Keratinocyte (primary cell): ENCODE results near the gene IDH3A. TPM values are rescaled to one million over a fixed set of nuclear protein-coding genes. Genes with fewer than 3 reads are reported as not detected.

ENCODE experiments used
- DNase-seq: peaks from one replicate; pipeline ENCODE4 v3.0.0-alpha.2; 2011; ENCODE audit warnings: low read depth, missing footprints, low spot score
- FAIRE-seq: peaks from 2 replicates; lab custom pipeline; 2011; peaks lifted over from hg19 to GRCh38; lab: Jason Lieb, UNC
- H2AFZ ChIP-seq: 2 replicates; pipeline ENCODE4 v1.6.0; 2012; ENCODE audit warnings: low read length, control low read depth, inconsistent platforms; ENCODE audit not compliant: control insufficient read depth
- H3K27ac ChIP-seq: 2 replicates; pipeline ENCODE4 v1.5.1; 2011; ENCODE audit warnings: low read length; ENCODE audit not compliant: control insufficient read depth, insufficient read depth
- H3K27me3 ChIP-seq: 3 replicates; pipeline ENCODE4 v1.6.0; 2011; ENCODE audit warnings: low read length; ENCODE audit not compliant: control insufficient read depth, insufficient read depth; ENCODE audit errors: extremely low read depth
- H3K36me3 ChIP-seq, 2 experiments: 2 replicates in 1 of 2; 3 replicates in 1 of 2; pipeline ENCODE4 v1.5.1; 2011; ENCODE audit warnings: low read length in 2 of 2, mild to moderate bottlenecking in 1 of 2; ENCODE audit not compliant: control insufficient read depth in 2 of 2, insufficient read depth in 2 of 2; ENCODE audit errors: extremely low read depth in 1 of 2
- H3K4me1 ChIP-seq: 3 replicates; pipeline ENCODE4 v1.5.1; 2011; ENCODE audit warnings: low read length; ENCODE audit not compliant: control insufficient read depth, insufficient read depth; ENCODE audit errors: extremely low read depth
- H3K4me2 ChIP-seq: 3 replicates; pipeline ENCODE4 v1.6.0; 2011; ENCODE audit warnings: low read depth, low read length; ENCODE audit not compliant: control insufficient read depth, insufficient read depth; ENCODE audit errors: extremely low read depth
- H3K4me3 ChIP-seq, 3 experiments: fragments of 200-600 bp in 1 of 3; sonication (generic) in 1 of 3; 2 replicates in 2 of 3; 3 replicates in 1 of 3; pipeline ENCODE4 v1.5.1; 2011 to 2016; ENCODE audit warnings: low read length in 3 of 3, mild to moderate bottlenecking in 3 of 3, control low read depth in 2 of 3, inconsistent platforms in 1 of 3, low read depth in 1 of 3, mixed read lengths in 1 of 3, mixed run types in 1 of 3, moderate library complexity in 1 of 3; ENCODE audit not compliant: control insufficient read depth in 2 of 3, insufficient read depth in 2 of 3; ENCODE audit errors: extremely low read depth in 1 of 3
- H3K79me2 ChIP-seq: 2 replicates; pipeline ENCODE4 v1.6.0; 2012; ENCODE audit warnings: low read length; ENCODE audit not compliant: control insufficient read depth, insufficient read depth
- H3K9ac ChIP-seq: 3 replicates; pipeline ENCODE4 v1.6.0; 2011; ENCODE audit warnings: low read length; ENCODE audit not compliant: control insufficient read depth, insufficient read depth; ENCODE audit errors: extremely low read depth
- H3K9me1 ChIP-seq: 3 replicates; pipeline ENCODE4 v1.6.0; 2011; ENCODE audit warnings: low read length; ENCODE audit not compliant: control insufficient read depth, insufficient read depth; ENCODE audit errors: extremely low read depth
- H3K9me3 ChIP-seq: 2 replicates; pipeline ENCODE4 v1.5.1; 2012; ENCODE audit warnings: low read depth, low read length; ENCODE audit not compliant: control insufficient read depth
- H4K20me1 ChIP-seq: 3 replicates; pipeline ENCODE4 v1.6.0; 2011; ENCODE audit warnings: low read length; ENCODE audit not compliant: control insufficient read depth, insufficient read depth; ENCODE audit errors: extremely low read depth
- CTCF ChIP-seq, 3 experiments: IDR thresholded peaks in 1 of 3; conservative IDR thresholded peaks in 1 of 3; optimal IDR thresholded peaks in 1 of 3; 2 replicates in 2 of 3; 3 replicates in 1 of 3; pipeline versions ENCODE3 to v1.5.1; 2011; ENCODE audit warnings: low read length in 3 of 3, mild to moderate bottlenecking in 3 of 3, moderate library complexity in 2 of 3, control low read depth in 1 of 3, inconsistent platforms in 1 of 3; ENCODE audit not compliant: insufficient read depth in 2 of 3; ENCODE audit errors: extremely low read depth in 1 of 3
- EZH2 ChIP-seq: IDR thresholded peaks from one replicate; pipeline ENCODE4 v1.6.1; 2012; ENCODE audit warnings: inconsistent platforms, mild to moderate bottlenecking, low read length, moderate library complexity
- dilution Hi-C: fragments of 300-500 bp; cut with MboI; formaldehyde crosslinking; loops from one replicate; pipeline ENCODE4 v1.7.0; 2020; ENCODE audit warnings: low sequenced_read_pairs; ENCODE audit not compliant: extremely low pct_ligation_motif_present
- polyA plus RNA-seq, 5 experiments: library from polyadenylated mRNA; depleted of rRNA in 3 of 5; stranded (reverse) in 3 of 5; stranded (forward) in 1 of 5; unstranded in 1 of 5; fragments of >200 nt; gene quantifications; 1 replicate in 1 of 5; 2 replicates in 3 of 5; 3 replicates in 1 of 5; pipeline versions ENCODE4 v1.2.1 to v1.2.3, GENCODE V29; 2011 to 2012; ENCODE audit warnings: missing spikeins in 2 of 5, low read depth in 1 of 5, low replicate concordance in 1 of 5

IDH3A gene
- polyA plus RNA-seq, 1 donor (not counting 4 experiments of a cell fraction or from before 2014, with no cell fraction given), result 118 TPM

- H3K36me3 ChIP-seq, result peaks cover 12 to 13% of the 10 kb centered on the region in 2 experiments
Measured at GRCh38 chr15:78171864-78172472, 22.8 kb downstream of the IDH3A start.

GRCh38 chr15:78174401-78174800 lies 25.2 kb downstream of the IDH3A start:
- dilution Hi-C loops, result no loop called here
- H3K9me1 ChIP-seq, result no peaks in the 10 kb centered on the region
- no peaks in the 10 kb centered on the region for H4K20me1 ChIP-seq
- H3K27me3 ChIP-seq, result no peaks in the 10 kb centered on the region
- H3K9me3 ChIP-seq, result no peaks in the 10 kb centered on the region
- H3K4me3 ChIP-seq, result no peak overlapping the region
- no peak for FAIRE-seq
- H3K9ac ChIP-seq, result no peak overlapping the region
- no peak overlapping the region for H3K27ac ChIP-seq
- H3K36me3 ChIP-seq, result peaks cover 6 to 9% of the 10 kb centered on the region in 2 experiments
- H2AFZ ChIP-seq, result no peak overlapping the region
- TF ChIP-seq CTCF (optimal IDR thresholded peaks at IDR 0.05 in 1 of 3, IDR thresholded peaks at IDR 0.05 in 1 of 3, conservative IDR thresholded peaks at IDR 0.05 in 1 of 3; ENCODE audit: extremely low read depth in 1 of 3, insufficient read depth in 2 of 3, low read length in 3 of 3) (no peak), EZH2 (no peak)
- H3K4me1 ChIP-seq, result no peaks in the 10 kb centered on the region
- no peaks in the 10 kb centered on the region for H3K79me2 ChIP-seq
- H3K4me2 ChIP-seq, result no peak overlapping the region
- DNase-seq, result no peak

More at GRCh38 chr15:78171864-78172472, 22.8 kb downstream of the IDH3A start:
- no peaks in the 10 kb centered on the region for H3K27me3 ChIP-seq
- no peaks in the 10 kb centered on the region for H3K9me3 ChIP-seq
- dilution Hi-C loops, result no loop called here
- H3K4me1 ChIP-seq, result no peaks in the 10 kb centered on the region
- H4K20me1 ChIP-seq, result no peaks in the 10 kb centered on the region
- TF ChIP-seq CTCF (optimal IDR thresholded peaks at IDR 0.05 in 1 of 3, IDR thresholded peaks at IDR 0.05 in 1 of 3, conservative IDR thresholded peaks at IDR 0.05 in 1 of 3; ENCODE audit: extremely low read depth in 1 of 3, insufficient read depth in 2 of 3, low read length in 3 of 3), result no peak
- TF ChIP-seq EZH2, result no peak
- H3K4me3 ChIP-seq, result no peak overlapping the region
- FAIRE-seq (no peak), DNase-seq (no peak)
- no peak overlapping the region for H3K4me2 ChIP-seq
- H2AFZ ChIP-seq, result no peak overlapping the region
- no peak overlapping the region for H3K9ac ChIP-seq
- H3K27ac ChIP-seq, result no peak overlapping the region
- H3K9me1 ChIP-seq, result no peaks in the 10 kb centered on the region
- no peaks in the 10 kb centered on the region for H3K79me2 ChIP-seq
